ENCODE data around the gene SH3PXD2A.

Gene SH3PXD2A

DNA sequence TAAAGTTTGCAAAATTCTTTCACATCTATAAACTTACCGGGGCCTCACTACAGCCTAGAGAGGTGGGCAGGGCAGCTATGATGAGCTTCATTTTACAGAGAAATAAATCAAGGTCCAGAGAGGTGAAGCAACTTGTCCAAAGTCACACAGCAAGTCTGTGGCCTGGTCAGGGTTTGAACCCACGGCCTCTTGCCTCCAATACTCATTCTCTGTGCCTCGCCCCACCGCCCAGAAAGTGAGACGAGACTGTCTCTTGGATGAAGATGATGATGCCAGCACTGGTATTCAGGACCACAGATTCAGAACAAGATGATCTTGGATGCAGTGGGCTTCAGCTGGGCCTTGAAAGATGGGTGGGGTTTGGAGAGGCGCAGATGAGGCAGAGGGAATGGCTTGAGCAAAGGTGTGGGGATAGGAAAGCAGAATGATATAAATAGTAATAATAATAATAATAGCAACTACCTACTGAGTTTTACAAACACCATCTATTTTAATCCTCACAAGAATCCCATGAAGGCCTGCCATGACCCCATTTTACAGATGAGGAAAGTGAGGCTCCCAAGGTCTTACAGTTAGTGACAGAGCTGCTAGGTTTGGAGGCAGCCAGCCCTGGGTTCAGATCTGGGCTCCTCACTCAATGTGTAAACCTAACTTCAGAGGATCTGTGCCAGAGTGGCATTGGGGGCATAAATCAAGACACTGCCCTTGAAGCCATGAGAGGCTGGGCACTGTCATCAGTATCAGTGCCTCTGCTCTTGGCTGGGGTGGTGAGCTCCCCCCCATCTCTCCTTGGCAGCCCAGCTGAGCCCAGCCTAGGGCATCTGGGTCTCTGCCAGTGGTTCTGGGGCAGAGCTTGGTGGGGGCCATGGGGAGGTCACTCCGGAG lies 291.9 kb downstream of the SH3PXD2A start:
- DNase-seq (ENCODE audit: insufficient read length, low spot score): no peak
- TF ChIP-seq POLR2A (IDR thresholded peaks at IDR 0.05; ENCODE audit: low read depth, low read length): no peak
- FAIRE-seq: no peak

DNA sequence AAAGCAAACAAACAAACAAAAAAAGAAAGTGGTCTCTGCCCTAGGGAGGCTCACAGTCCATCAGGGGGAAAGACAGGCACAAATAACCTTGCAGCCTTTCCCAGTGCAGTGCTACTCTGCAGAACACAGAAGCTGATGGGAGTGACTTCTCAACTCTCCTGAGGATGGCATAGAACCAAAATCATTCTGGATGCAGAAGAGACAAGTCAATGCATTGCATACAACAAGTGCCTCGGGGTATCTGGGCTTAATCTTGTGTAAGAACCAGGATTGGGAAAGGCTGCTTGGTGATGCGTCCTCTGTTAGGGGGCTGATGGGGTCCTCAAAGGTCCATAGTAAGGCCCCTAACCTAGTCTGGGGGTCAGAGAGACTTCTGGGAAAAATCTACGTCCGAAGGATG lies 293.0 kb downstream of the SH3PXD2A start:
- FAIRE-seq (no peak), DNase-seq (ENCODE audit: insufficient read length, low spot score) (no peak)
- TF ChIP-seq POLR2A (IDR thresholded peaks at IDR 0.05; ENCODE audit: low read depth, low read length): no peak

DNA sequence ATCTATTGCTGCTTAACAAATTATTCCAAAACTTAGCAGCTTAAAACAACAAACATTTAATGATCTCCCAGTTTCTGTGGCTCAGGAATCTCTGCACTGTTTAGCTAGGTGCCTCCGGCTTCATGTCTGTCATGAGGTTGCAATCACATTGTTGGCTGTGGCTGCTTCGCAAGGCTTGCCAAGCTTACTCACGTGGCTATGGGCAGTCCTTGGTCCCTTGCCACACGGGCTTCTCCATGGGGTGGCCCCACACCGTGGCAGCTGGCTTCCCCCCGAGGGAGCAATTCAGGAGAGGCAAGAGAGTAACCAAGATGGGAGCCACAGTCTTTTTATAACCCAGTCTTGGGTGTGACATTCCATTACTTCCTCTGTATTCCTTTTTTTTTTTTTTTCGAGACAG lies 294.5 kb downstream of the SH3PXD2A start:
- no peak for DNase-seq (ENCODE audit: insufficient read length, low spot score)
- no peak for TF ChIP-seq POLR2A (IDR thresholded peaks at IDR 0.05; ENCODE audit: low read depth, low read length)

DNA sequence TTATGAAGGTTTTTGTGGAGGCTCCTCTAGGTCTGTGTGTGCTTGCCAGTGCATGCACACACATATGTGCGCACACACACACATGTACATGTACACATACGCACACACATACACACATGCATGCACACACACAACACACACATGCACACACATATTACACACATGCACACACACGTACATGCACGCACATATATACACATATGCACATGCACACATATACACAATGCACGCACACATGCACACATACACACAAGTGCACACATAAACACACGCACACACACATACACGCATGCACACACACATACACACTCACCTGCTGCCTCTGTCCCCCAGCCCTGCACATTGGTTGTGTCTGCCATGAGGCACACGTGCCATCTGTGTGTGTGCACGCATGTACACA lies 295.6 kb downstream of the SH3PXD2A start:
- FAIRE-seq (no peak), DNase-seq (ENCODE audit: insufficient read length, low spot score) (no peak)
- no peak for TF ChIP-seq POLR2A (IDR thresholded peaks at IDR 0.05; ENCODE audit: low read depth, low read length)

More for the DNA sequence above, 294.5 kb downstream of the SH3PXD2A start:
- FAIRE-seq: no peak

DNA sequence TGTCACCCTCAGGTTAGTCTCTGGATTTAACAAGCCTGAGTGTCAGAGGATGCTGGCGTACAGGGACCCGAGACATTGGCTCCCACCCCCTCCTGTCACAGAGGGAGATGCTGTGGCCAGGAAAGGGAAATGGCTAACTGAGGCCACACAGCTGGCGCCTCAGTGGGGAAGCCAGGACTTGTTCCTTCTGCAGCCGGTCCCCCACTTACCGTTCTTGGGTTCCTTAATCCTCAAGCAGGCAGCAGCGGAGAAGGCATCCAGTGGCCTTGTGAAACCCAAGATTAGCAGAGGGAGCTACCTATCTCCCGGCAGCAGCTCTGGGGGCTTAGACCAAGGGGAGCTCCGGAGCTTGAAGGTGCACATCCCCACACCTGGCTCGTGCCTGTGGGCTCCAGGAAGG lies 296.5 kb downstream of the SH3PXD2A start:
- TF ChIP-seq POLR2A (IDR thresholded peaks at IDR 0.05; ENCODE audit: low read depth, low read length): no peak
- DNase-seq (ENCODE audit: insufficient read length, low spot score) (no peak), FAIRE-seq (no peak)

DNA sequence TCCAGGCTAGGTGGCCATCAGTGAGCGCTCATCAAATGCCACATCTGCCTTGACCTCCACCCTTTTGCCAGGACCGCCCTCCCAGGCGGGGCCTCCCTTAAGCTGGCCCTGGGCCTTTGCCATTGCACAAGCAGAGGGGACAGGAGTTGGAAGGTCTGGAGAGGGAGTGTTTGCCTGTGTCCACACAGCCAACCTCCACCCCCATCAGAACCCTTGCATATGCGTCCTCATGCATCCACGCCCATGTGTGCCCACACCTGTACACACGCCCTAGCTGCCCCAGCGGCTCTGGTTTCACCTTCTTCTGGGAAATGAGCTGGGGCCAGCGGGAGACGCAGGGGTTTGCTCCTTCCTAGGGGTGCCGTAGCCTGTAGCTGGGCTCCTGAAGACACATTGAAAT lies 297.9 kb downstream of the SH3PXD2A start:
- no peak for TF ChIP-seq POLR2A (IDR thresholded peaks at IDR 0.05; ENCODE audit: low read depth, low read length)
- DNase-seq (ENCODE audit: insufficient read length, low spot score): no peak
- FAIRE-seq: no peak

DNA sequence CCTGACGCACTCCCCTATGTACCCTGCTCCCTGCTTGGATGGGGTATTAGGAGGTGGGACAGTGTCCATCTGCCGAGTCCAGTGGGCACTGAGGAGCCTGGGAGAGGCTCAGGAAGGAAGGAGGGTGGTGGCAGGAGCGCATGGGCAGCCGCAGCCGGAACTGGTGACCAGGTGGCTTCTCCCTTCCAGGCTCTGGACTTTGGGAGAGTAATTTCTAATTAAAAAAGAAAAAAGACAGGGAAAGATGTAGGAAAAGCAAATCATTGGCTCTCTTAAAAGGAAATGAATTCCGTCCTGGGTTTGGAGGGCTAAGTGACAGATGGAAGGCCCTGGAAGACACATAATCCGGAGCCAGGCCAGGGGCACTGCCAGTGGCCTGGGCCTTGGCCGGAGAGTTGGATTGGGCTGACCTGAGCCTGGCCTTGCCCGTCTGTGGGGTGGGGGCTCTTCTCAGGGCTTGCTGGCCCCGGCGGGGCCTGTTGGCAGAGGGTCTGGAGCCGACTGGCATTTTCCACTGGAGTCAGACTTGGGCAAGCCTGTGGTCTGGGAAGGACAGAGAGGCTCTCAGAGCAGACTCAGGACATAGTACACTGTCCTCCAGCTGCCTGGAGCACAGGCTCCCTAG lies 298.9 kb downstream of the SH3PXD2A start:
- FAIRE-seq (no peak), DNase-seq (ENCODE audit: insufficient read length, low spot score) (no peak)
- TF ChIP-seq POLR2A (IDR thresholded peaks at IDR 0.05; ENCODE audit: low read depth, low read length): no peak

DNA sequence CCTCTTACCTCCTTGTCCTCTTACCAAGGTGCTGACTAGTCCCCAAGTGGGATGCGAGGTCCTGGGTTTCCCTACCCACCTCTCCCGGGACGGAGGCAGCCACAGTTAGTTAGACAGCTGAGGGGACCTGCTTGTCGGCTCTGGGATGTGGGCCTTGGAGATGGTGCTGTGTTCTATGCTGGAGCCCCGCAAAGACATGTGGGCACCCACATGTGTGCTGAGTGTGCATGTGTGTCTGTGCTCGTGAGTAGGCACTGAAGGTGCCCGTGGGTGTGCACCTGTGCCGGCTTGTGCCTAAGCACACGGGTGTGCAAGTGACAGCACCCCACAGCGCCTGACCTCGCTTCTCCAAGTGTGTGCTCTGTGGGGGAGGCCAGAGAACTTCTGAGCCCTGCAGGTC lies 299.7 kb downstream of the SH3PXD2A start:
- DNase-seq (ENCODE audit: insufficient read length, low spot score): no peak
- no peak for TF ChIP-seq POLR2A (IDR thresholded peaks at IDR 0.05; ENCODE audit: low read depth, low read length)
- FAIRE-seq: no peak

DNA sequence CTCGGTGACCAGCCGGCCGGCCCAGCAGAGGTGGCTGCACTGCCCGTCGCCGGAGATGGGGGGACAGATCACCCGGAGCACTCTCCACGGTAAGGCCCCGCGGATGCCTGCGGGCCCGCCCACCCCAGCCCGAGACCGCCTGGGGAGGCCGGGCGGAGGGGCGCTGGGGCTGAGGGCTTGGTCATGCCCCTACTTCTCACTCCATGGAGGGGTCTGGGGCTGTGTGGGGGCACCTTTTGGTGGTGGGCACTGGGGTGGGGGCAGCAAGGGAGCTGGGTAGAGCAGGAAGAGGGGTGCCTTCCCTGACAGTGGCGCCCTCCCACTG lies 300.1 kb downstream of the SH3PXD2A start:
- FAIRE-seq: no peak
- DNase-seq (ENCODE audit: insufficient read length, low spot score): no peak
- no peak for TF ChIP-seq POLR2A (IDR thresholded peaks at IDR 0.05; ENCODE audit: low read depth, low read length)

DNA sequence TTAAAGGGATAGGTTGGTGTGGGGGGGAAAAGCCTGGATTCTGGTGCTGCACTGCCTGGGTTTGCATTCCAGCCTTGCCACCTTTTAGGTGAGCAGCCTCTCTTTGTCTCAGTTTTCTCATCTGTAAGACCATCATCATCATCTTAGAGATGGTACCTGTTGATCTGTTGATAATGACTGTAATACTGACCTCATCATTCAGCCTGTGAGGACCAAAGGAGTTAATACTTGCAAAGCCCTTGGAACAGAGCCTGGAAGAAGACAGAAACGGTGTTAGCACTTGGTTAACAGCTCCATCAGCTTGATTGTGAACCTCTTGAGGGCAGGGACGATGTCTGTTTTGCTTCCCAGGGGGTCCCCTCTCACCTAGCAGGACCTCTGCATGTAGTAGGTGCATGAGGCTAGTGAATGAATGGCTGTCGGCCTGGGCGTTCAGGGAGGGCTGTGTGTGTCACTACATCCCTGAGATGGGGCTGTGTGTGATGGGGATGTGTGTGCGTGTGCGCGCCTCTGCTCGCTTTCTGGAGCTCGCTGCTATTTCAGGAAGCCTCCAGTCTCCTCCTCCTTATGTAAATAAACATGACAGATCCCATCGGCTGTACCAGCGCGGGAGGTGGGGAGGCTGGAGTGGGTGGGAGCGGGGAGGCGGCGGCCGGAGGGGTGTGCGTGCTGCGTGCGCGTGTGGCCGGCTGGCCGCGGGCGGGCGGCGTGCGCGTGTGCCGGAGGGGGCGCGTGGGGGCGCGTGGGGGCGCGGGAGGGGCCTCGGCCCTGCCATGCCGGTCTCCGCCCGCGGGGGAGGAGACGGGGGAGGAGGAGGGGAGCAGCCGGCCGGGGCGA lies 300.7 kb downstream of the SH3PXD2A start:
- no peak for TF ChIP-seq POLR2A (IDR thresholded peaks at IDR 0.05; ENCODE audit: low read depth, low read length)
- FAIRE-seq (no peak), DNase-seq (ENCODE audit: insufficient read length, low spot score) (no peak)

DNA sequence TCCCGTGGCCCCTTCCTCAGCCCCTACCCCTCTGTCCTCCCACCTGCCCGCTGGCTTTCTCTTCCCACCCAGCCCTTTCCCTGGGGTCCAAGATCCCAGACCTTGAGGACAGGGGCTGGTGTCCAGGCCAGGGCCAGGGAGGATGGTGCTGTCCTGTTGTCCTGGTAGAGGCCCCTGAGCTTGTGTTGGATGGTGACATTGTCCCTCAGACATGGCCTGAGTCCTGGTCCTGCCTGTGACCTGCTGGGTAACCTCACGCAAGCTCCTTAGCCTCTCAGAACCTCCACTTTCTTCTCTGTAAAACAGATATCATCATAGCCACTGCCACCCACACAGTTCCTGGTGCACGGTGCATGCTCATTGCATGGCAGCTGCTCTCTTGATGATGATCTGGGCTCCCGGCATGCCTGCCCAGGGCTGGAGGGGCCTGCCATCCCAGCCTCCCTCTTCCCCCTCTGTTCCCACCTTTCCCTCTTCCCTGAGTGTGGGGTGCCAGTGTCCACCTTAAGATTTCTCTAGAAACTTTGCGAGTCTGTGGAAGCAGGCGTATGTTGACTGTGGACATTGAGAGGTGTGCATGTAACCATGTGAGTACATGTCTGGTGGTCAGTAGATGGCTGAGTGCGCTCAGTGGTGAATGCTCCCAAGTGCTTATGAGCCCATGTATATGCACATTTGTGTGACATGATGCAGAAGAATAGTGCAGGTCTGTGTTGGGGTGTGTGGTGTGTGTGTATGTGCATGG lies 301.5 kb downstream of the SH3PXD2A start:
- no peak for TF ChIP-seq POLR2A (IDR thresholded peaks at IDR 0.05; ENCODE audit: low read depth, low read length)
- FAIRE-seq: no peak

DNA sequence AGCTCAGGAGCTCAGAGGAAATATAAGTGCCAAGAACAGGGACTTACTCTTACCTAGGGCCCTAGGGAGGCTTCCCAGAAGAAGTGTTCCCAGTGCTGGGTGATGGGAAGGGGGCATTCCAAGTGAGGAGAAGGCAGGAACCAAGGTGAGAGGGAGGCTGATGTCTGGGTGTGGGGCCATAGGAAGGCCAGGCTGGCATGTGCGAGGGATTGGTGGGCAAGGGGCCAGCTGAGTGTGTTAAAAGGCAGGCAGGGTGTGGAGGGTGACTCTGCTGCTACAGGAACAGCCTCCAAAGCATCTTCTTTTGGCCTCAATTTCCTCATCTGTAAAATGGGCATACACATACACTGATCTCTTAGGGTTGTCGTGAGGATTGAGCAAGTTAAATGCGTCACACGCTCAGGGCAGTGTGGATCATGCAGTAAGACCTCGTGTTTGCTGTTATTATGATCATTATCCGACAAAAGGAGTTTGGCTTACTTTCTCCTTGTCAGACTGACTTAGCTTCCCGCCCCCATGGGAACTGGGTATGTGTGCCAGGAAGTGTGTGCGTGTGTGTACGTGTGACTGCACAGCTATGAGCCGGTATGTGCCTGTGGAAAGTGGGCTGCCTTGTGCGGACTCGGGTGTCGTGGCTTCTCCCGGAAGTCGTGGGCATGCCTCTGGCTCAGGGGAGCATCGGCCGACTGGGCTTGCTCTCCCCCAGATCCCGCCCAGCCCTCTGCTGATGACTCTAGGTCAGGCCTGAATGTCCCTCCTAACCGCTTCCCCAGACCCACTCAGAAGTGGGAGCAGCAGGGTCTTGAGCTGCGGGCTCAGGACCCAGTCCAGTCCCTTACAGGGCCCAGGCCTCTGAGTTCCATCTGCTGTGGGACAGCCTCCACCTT lies 302.3 kb downstream of the SH3PXD2A start:
- no peak for TF ChIP-seq POLR2A (IDR thresholded peaks at IDR 0.05; ENCODE audit: low read depth, low read length)
- no peak for DNase-seq (ENCODE audit: insufficient read length, low spot score)
- no peak for FAIRE-seq

More for the DNA sequence above, 301.5 kb downstream of the SH3PXD2A start:
- DNase-seq (ENCODE audit: insufficient read length, low spot score): no peak

Data from H54 (cell line).